HG02981 (cell line): ENCODE results near the gene APPBP2.
A peak's percentile ranks its signal among the peaks of the same experiment; 100 is the strongest.

Experiments used
- ATAC-seq: cut with Tn5 transposase; IDR thresholded peaks from one replicate; pipeline ENCODE4 v1.9.1; 2021; ENCODE audit warnings: mild to moderate bottlenecking, moderate library complexity; ENCODE audit not compliant: unreplicated experiment

The APPBP2 gene

GRCh38 chr17:60403962-60404361 lies 122.1 kb downstream of the APPBP2 start:
- no peak for ATAC-seq

- no peak for ATAC-seq
Measured at GRCh38 chr17:60403523-60403810, 122.6 kb downstream of the APPBP2 start.

GRCh38 chr17:60401819-60402218 lies 124.2 kb downstream of the APPBP2 start:
- ATAC-seq: no peak

- peak; percentile 66 for ATAC-seq
Measured at GRCh38 chr17:60398227-60398959, 127.6 kb downstream of the APPBP2 start.

GRCh38 chr17:60396412-60396811 lies 129.6 kb downstream of the APPBP2 start:
- ATAC-seq: no peak

- ATAC-seq: no peak
Measured at GRCh38 chr17:60395508-60396065, 130.5 kb downstream of the APPBP2 start.

GRCh38 chr17:60393840-60394723 lies 132.0 kb downstream of the APPBP2 start:
- no peak for ATAC-seq
